Measurements from ENCODE around the gene FSTL4.

FSTL4 gene

DNA sequence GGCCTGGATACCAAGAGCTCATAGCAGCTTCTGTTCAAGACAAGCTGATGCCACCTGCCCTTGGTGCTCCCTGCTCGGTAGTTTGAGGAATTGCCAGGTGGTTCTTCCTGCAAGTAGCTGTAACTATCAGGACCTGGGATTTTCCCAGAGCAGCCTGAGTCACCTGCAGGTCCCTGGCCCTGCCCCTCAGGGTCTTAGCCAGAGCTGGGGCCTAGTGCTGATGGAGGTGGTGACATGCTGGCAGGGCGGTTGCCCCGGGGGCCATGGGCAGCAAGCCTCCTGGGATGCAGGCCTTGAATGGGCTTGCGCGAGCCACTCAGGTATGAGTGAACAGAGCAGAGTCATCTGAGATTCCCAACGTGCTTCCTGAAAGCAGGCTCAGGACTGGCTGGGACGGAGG, 298.3 kb downstream of the FSTL4 start:
- no peak for DNase-seq

DNA sequence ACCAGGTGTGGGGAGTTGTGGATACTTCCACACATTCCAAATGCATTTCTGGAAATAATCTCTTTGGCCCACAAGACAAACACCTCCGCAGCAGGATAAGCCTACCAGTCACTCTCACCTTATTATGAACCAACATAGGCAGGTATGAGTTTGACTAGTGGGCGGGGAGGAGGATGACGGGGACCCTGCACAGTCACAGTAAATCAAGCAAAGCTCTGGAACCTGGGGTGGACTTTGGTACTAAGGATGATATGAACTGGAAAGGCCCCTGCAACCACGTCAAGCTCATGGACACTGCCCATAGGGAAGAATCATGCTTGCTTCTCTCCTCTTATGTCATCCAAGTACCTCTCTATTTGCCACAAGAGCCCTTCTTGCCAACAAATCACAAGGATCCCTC, 301.2 kb downstream of the FSTL4 start:
- DNase-seq = no peak

DNA sequence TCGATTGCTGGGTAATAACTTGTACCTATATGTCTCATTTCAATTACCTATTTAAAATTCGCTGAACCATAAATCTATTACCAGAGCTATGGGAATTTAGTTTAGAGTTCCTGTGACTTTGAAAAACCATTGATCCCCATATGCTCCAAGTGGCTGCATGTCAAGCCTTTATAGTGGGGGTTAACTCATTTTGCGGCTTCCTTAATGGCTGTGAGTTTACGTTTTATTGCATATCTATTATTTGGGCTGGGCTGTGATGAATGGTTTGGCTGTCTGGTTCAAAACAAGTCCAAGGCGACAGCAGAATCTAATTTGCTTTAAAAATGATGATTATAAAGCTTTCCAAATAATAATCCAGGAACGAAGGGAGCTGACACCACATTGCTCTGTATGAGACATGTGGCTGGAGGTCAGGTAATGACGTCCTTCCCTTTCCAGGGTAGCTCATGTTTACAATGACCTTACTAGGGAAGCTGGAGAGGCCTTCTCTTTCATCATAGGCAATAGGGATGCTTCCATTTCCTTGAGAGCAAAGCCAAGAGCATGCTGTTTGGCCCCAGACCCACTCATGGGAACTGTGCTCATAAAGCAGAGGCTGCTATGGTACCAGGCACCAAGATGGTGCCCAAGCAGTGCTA, 302.2 kb downstream of the FSTL4 start:
- no peak for DNase-seq

DNA sequence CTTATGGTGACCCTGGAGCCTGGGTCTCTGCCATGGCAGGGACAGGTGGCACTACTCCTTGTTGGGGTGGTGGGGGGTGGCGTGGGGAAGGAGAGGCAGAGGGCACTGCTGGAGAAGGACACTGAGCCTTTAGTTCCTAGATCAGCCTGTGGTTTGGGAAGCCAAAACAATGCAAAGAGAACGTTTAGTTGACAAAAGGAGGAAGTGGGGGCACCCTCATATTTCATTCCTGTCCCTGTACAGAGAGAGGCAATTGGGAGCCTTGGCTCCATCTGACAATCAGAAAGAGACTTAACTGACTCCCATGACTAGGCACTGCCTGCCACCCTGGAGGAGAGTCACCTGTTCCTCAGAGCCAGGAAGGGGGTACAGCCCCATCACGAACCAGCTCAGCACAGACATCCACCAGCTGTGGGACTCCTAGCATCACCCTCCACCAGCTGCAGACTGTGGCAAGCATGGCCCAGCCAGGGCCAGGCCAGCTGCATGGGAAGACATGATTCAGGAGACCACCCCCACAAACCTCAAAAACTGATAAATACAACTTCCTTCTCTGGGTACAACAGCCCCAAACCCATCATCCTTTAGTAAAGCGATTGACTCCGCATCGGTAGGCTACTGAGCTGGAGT, 303.1 kb downstream of the FSTL4 start:
- no peak for DNase-seq

DNA sequence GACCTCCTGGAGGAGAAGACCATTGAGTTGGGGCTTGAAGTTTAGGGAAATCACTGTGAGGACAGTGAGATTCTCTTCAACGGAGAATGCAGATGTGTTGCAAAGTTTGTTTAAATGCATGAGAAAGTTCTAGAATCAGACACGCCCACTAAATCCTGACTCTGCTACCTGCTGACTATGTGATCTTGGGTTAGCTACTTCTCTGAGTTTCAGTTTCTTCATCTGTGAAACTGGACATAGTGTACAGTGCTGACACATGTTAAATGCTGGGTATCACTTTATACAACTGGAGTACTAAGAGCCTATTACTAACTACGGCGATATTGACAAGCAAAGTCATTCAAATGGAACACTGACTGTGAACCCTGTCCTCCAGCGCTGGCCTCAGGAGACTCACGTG, 305.1 kb downstream of the FSTL4 start:
- DNase-seq = no peak

DNA sequence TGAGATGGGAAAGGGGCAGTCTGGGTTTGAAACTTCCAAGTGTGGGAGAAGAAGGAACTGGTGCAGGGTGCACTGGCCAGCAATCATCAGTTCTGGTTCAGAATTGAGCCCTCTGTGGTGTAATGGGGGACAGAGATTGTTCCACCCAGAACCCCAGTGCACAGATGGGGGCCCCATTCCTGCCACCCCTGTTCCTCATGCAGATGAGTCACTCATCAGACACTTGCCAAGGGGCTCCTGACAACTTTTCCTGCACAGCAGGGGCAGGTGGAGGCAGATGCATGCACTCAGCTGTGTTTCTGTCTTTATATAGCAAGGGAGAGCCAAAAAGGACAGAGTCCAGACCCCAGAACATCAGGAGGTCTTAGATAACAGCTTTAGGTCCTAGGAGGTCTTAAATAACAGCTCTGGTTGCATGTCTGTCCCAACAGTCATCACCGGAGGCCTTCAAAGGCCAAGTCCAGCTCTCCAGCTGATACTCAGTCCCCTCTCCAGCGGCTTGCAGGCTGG, 307.6 kb downstream of the FSTL4 start:
- no peak for DNase-seq

DNA sequence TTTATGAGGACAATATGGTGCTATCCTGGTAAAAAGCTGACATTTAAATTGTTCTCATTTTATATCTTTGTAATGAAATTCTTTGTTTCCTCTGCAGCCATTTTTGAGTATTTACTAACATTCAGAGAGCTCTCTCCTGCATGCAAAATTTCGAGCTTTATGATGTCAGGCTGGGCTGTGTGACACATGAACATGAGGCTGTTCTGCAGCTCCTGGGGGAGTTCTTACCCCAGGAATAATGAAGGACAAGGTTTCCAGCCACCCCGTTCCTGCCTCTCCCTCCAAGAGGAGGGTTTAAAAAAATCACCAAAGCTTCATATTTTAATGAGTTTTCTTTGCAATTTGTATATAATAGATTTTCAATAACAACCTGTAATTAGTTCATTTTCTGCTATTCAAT, 308.2 kb downstream of the FSTL4 start:
- DNase-seq = no peak

DNA sequence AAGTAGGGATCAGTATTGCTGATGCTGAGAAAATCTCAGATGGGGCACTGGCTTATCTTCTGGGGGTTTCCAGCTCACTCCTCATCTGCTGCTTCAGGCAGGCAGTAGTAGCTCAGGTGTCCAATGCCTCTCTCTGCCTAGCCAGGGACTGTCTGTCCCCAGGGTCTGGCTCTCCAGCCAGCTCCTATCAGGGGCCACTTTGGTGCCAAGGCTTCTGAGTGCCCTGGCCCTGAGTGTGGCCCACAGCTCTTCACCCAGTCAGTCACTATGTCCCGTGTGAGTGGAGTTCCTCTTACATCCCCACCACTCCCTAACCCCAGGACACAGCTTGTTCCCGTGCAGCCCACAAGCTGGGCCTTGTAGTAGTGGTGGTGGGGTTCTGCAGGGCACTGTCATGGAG, 309.0 kb downstream of the FSTL4 start:
- DNase-seq = no peak

DNA sequence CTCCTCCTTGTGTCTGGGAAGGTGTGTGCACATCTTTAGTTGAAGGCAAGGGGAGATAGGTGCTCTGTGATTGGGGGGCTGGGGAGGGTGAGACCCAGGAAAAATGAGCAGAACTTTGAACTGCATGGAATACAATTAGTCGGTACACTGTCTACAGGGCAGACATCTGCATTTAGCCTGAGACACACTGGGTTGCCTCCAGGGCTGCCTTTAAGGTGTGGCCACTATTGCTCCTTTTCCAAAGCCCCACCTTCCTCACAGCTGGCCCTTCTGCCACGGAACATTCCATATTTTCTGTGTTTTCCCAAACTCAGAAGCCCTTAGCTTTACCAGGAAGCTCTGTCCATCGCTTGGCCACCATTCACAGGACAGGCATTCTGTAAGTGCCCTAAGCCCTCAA, 312.6 kb downstream of the FSTL4 start:
- DNase-seq = no peak

DNA sequence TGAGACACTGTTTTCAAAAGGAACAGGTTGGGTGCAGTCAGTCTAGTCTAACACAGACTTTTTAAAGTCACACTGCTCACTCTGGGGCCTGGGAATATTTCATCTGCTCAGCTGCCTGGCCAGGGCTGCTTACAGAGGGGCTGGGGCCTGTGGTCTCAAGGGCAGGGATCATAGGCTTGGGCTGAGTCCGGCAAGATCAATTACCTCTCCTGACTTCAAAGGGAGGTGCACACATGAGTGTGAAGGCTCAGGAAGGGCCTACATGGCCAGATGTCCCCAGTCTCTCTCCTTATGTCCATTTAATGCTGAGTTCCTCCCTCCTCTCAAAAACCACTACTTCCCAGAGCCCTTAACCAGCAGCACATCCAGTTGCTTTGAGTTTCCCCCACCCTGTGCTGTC, 313.3 kb downstream of the FSTL4 start:
- no peak for DNase-seq

DNA sequence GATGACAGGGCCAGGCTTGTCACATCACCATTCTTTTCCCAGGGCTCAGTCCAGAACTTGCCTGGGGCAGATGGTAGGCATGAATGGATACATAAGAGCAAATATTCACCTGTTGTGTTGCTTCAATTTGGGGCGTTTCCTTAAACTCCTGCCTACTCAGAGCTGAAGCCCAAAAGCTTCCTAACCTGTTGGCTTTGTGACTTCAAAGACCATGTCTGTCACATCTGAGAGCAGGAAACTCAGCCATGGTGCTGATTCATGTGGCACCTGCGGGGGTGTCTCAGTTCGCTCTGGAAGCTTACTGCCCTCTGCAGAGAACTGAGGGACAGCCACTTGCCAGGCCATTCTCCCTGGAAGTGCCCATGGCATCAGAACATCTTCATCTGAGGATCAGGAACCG, 313.9 kb downstream of the FSTL4 start:
- no peak for DNase-seq

DNA sequence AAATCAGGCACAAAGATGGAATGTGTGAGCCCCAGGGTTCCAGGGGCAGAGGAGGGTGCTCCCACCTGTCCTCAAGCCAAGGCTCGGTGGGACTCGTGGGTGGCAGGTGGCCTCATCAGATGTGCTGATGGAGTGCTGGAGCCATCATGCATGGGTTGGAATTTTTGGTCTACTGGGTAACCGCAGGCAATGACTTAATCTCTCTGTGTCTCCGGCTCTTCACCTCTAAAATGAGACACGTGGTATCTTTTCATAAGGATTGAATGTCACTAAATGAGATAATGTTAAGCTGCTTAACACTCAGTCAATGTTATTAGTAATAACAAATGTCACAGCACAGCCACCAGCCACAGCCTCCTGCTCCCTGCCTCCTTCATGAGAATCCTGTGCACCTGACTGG, 315.0 kb downstream of the FSTL4 start:
- DNase-seq = no peak

DNA sequence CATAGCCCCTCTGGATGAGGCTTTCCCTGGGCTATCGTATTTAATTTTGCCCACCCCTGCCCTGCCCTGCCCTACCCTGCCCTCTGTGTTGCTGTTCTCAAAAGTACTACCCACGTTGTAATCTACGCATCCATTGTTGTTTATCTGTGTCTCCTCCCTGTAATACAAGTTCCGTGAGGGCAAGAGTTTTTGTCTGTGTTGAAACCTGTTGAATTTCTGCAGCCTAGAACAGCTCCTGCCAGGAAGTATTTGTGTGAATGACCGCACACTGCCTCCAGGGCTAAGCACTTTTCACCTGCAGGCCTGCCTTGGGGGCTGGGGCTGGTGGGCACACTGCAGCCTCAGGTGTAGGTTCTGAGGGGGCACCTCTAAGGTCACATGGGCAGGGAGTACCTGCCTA, 315.7 kb downstream of the FSTL4 start:
- no peak for DNase-seq

DNA sequence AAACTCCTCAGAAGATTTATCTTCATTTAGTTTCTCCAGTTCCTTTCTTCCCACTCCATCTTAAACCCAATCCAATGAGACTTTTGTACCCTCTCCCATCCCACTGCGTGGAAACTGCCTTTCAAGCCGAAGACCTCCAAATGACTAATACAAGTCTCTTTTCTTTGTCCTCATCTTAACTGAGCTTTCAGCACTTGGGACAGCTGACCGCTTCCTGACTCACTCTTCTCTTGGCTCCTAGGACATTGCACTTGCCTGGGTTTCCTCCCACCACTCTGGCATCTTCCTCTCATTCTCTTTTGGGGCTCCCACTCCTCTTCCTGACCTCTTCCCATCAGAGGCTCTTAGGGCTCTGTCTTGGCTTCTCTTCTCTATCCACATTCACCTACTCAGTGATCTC, 316.8 kb downstream of the FSTL4 start:
- DNase-seq = no peak

DNA sequence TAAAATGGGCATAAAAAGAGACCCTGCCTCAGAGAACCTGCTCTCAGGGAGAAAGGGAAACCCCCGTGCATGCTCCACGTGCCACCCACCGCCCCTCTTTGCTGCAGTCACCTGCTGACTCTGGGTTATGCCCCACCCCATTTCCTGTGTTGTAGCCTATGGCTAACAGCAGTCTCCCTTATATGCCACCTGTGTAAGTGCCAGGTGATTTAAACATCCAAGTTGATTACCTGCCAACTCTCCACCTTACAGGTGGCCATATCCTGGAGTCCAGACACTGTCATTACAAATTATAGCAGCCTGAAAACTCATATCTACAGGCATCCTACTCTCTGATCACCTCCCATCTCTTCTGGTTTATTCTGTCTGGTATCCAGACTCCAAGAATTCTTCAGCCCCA, 318.0 kb downstream of the FSTL4 start:
- no peak for DNase-seq

DNA sequence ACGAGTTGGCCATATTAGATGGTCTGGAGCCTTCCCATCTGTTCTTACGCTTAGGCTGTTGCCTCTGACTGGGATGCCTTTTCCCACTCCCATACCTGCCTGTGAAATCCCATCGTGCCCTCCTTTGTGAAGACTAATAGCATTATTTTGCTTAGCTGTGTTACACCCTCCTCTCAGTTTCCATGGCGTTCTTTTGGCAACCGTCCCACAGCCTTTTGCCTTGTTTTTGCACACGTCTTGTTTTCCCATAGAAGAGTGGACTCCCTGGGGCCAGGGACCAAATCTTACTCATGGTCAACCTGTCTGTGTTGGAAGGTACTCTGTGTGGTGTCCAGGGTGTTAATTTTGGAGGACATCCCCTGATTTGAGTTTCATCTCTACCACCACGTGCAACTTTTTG, 318.4 kb downstream of the FSTL4 start:
- DNase-seq = no peak

DNA sequence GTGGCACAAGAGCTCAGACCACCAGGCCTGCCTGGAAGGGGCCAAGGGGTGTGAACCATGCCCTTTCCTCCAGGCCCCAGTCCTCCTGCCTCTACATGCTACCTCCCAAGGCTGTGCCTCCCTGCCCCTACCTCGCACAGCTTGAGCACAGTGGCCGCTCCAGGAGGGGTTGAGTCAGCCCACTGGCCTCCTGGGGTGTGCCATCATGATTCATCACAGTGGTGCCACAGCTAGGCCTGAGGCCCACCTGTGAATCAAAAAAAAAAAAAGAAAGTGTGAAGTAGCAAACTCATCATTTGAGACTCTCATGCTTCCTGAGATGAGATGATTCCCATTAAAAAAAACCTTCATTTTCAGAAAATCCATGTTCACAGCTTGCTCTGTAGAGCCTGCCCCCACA, 320.0 kb downstream of the FSTL4 start:
- DNase-seq = no peak

DNA sequence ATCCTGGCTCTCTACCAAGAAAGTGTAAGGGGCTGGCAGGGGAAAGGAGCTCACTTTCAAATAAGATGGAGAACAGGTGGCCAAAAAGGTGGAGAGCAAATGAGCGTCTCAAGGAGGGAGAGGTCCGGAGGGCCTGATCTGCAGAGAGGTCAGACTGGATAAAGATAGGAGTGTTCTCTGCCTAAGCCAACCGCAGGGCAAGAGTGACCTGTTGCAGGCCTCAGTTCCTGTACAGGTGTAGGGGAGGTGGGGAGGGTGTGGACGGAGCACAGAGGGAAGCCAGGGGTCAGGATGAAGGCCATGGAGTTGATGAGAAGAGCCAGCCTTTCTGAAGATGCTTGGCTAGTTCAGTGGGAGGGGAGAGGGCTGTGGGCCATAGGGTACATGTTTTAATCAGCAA, 320.8 kb downstream of the FSTL4 start:
- no peak for DNase-seq

DNA sequence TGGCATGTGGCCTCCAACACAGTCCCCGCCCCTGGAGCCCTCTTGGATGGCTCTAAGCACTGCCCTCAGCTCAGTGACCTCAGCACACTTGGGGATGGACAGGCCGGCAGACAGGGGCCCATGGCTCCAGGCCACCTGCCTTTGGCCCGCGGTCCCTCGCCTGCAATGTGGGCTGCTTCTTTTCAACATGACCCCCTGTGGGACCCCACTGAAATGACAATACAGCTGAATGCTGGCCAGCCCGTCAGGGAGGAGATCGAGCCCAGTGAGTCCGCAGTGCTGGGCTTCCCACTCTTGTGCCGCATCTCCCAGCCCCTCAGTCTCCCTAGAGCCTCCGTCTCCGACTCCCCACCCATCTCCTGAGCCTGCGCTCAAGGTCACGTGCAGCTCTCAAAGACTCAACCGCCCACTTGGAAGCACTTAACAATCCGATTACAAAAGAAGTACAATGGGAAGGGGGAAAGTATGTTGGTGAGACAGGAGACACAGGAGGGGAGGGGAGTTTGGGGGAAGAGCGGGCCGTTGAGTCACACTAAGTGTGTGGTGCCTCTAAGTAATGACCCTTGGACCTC, 321.6 kb downstream of the FSTL4 start:
- DNase-seq = no peak

DNA sequence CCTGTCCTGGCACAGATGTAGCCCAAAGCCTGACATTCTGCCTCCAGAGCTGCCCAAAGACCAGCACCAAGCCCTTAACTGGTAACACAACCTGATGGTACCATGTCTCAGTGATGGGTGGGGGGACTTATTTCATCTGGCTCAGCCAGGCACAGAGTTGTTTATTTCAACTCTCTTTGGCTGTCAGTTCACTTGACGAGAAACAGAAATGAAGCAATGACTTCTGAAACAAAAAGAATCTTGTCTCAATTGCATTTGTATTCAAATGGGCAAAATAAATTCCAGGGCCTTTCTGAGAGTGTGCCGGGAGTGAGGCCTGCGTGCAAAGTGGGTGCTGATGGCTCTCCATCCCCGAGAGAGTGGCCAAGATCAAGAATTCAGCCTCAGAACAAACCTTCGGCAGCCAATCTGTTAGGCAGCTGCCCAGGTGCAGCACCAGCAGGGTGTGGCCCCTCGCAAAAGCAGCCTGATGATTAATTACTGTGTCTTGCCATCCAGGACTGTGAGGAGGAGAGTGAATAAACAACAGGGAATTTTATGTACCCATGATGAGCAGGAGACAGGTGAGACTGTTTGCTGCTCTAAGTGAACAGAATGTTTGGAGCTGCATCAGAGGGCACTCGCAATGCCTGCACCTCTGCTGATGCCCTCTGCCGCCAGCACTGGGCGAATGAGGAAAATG, 322.5 kb downstream of the FSTL4 start:
- peak; percentile 32 to 53 for DNase-seq

DNA sequence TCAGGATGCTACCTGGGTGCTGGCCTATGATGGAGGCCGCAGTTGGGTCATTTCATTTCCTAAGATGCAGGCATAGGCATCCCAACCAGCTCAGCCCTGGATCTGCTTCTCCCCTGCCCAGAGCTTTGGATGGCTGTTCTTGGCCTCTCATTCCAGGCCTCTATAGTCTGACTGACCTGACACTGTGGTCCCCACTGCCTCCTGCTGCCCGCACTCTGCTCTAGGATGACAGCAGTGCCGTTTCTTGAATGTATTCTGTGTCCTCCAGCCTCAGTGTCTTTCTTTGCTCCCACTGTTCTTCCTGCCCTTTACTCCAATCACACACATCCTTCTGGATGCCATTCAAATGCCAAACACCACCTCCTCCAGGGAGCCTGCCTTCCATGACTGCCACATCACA, 324.8 kb downstream of the FSTL4 start:
- no peak for DNase-seq

DNA sequence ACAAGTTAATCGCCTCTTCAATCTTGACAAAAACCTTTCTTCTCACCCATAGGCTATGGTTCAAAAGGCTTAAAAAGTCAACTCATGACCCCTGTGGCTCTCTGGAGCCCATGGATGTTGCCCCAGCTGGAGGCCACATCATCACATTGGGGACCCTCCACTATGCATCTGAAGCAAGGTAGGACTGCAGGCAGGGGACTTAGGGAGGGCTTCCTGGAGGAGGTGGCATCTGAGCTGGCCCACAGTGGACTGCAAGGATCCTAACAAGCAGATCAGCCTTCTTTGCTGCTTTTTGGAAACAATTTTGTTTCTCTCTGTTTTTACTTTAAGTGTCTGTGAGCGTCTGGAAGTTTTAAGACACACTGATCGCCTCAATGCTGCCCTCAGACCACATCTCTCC, 325.9 kb downstream of the FSTL4 start:
- no peak for DNase-seq

DNA sequence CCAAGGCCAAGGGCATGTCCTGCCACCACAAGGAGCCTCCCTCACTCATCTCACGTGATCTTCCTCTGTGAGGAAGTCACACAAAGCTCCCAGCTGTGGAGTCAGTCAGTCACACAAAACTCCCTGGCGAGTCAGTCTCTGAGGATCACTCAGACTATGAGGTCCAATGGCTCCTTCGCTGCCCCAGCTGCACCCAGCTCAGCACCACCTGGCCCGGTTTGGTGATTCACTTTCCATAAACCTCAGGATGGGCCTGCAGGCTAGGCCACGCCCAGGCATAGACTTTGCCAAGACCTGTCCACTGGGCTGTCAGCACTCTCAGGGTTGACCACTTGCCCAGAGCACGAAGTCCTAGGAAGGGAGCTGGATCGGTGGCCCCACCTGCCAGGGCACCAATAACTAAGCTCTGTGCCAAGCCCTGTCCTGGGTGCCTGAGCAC, 326.7 kb downstream of the FSTL4 start:
- peak in 1 of 2 experiments; percentile 4 for DNase-seq

DNA sequence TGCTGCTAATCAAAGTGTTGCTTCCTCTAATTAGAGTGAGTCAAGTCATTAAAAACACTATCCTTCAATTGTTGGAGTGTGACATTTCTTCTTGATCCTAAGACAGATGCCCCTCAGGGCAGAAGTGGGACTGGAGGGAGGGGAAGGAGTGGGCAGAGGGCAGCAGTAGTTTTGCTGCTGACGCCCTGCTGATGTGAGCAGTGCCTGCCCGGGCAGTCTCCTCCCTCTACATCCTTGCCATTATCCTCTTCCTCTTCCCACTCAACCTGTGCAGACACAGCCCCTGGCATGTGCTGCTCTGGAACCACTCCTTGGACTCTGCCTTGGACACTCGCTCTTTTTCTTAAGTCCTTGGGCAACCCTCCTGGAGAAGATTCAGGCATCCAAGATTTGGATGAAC, 328.0 kb downstream of the FSTL4 start:
- no peak for DNase-seq
